ACHN (cell line): ENCODE data around the gene ERLIN1.

Experiments used
- DNase-seq: peaks from one replicate; pipeline ENCODE4 v3.0.0-alpha.2; 2015
- in situ Hi-C: cut with HindIII; loops from 2 replicates; pipeline ENCODE4 v1.10.0; 2017; ENCODE audit warnings: low sequenced_read_pairs, low pct_ligation_motif_present, low pct_unique_long_range_greater_than_20kb

Gene ERLIN1

DNA sequence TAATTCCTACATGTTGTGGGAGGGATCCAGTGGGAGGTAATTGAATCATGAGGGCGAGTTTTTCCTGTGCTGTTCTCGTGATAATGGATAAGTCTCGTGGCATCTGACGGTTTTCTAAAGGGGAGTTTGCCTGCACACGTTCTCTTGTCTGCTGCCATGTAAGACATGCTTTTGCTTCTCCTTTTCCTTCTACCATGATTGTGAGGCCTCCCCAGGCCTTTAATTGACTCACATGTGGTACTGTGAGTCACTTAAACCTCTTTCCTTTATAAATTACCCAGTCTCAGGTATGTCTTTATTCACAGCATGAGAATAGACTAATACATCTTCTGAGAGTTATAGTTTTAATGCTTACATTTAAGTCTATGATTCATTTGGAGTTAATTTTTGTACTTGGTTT is 81.5 kb downstream of the ERLIN1 start:
- in situ Hi-C loops, result no loop called here
- no peak for DNase-seq

DNA sequence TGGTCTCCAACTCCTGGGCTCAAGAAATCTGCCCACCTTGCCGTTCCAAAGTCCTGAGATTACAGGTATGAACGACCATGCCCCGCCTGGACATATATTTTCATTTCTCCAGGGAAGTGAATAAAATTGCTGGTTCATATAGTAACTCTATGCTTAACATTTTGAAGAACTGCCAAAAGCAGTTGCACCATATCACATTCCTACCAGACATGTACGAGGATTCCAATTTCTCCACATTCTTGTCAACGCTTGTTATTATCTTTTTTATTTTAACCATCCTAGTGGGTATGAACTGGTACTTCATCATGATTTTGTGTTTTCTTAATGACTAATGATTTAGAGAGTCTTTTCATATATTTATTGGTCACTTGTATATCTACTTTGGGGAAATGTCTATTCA is 82.2 kb downstream of the ERLIN1 start:
- in situ Hi-C loops, result no loop called here
- DNase-seq, result no peak

DNA sequence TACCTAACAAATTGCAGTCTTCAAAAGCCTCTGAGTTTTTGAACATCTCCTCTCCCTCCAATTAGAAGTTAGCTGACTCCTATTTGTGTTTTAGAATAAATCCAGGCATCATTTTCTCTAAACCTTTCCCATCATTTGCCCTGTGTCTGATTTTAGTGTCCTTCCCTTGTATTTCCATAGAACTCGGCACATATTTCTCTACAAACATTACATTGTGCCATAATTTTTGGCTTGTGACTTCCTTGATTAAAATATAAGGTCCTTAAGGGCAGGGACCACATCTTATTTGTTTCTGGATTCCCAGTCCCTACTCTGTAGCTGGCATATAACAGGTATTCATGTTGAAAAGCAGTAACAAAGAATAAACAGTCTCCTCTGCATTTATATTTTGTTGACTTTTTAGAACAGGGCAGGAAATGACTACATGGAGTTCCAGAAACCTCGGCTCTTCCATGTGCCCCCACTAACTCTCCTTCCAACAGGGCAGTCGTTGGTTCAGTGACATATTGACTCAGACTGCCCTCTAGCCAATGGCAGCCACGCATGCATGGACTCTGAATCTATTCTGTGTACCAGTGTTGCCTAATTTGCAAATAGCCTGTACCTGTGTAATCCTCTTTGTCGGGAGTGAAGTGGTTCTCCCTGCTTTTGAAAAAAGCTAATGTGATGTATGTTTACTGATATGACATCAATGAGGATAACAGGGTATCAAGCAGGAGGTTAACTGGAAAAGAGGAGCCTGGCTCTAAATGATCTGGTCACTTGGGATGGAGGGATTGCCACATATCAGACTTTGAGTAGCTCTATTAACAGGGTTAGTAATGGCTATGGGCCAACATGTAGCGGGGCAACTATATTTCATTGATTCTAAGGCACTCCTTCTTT is 84.4 kb downstream of the ERLIN1 start:
- DNase-seq, result peak; percentile 10
- in situ Hi-C loops, result no loop called here

DNA sequence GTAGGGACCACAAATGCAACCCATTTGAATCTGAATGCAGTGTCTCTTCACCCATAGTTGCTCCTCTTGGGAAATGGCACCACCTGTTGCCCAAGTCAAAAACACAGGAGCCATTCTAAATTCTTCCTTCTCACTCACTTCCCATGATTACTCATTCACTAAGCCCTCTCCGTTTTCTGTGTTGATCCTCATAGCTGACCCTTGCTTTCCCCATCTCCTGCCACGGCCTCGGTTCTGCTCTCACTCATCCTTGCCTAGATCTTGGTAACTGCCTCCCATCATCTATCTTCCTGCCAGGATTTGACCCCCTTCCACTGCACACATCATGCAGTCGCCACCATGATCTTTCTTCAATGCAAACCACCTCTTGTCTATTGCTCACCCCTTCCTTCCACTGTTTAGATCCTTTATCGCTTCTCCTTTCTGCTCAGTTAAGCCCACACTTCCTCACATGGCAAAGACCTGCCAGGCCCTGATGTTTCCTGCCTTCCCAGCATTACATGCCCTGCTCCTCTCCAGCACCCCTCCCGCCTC is 85.1 kb downstream of the ERLIN1 start:
- peak; percentile 54 for DNase-seq
- in situ Hi-C loops, result no loop called here
